ENCODE measurements around the gene ZFP1. TPM values are rescaled to one million over a fixed set of nuclear protein-coding genes. Genes with fewer than 3 reads are reported as not detected.
"Not testable (repeated sequence)": the region's sequence is repeated elsewhere in the genome, so short reads cannot be mapped to it uniquely, and the experiment has no call there.

Gene ZFP1
- total RNA-seq, 4 donors from 2014 or later, result 3.1 to 9.1 (median 5.7) TPM

GRCh38 chr16:75207831-75208230 is 59.5 kb downstream of the ZFP1 start:
- H3K27me3 ChIP-seq, result peaks cover 0 to 16% (median 0%) of the 10 kb centered on the region in 4 donors
- no peaks in the 10 kb centered on the region for H3K36me3 ChIP-seq
- no peaks in the 10 kb centered on the region for H3K9me3 ChIP-seq
- no peak for DNase-seq
- 71 to 75% methylated on average over 8 to 10 of the region's 11 CpGs for WGBS, 2 donors
- H3K27ac ChIP-seq, result no peak overlapping the region
- H3K4me3 ChIP-seq, result no peak overlapping the region
- intact Hi-C loops (cut with DNase I), result loop anchor here (10.0 kb wide), 1 partner anchor 177 kb away; no protein-coding TSS in a partner anchor
- no peak for TF ChIP-seq CTCF (IDR thresholded peaks at IDR 0.05)
- no peak for TF ChIP-seq POLR2A (IDR thresholded peaks at IDR 0.05)
- no peaks in the 10 kb centered on the region for H3K4me1 ChIP-seq

GRCh38 chr16:75208242-75208825 is 60.0 kb downstream of the ZFP1 start:
- no peak for TF ChIP-seq POLR2A (IDR thresholded peaks at IDR 0.05)
- TF ChIP-seq CTCF (IDR thresholded peaks at IDR 0.05), result no peak
- Histone ChIP-seq H3K4me1 (no peaks in the 10 kb centered on the region), H3K27ac (no peak overlapping the region), H3K9me3 (no peaks in the 10 kb centered on the region), H3K4me3 (no peak overlapping the region), H3K27me3 (peaks cover 0 to 16% (median 0%) of the 10 kb centered on the region in 4 donors), H3K36me3 (no peaks in the 10 kb centered on the region)
- intact Hi-C loops (cut with DNase I), result loop anchor here (10.0 kb wide), 1 partner anchor 176 kb away; no protein-coding TSS in a partner anchor
- DNase-seq, result no peak
- WGBS, 2 donors, result 64% methylated on average over 6 to 13 of the region's 13 CpGs

GRCh38 chr16:75208861-75209505 is 60.7 kb downstream of the ZFP1 start:
- H3K9me3 ChIP-seq, result no peaks in the 10 kb centered on the region
- H3K27ac ChIP-seq, result no peak overlapping the region
- DNase-seq, result no peak
- WGBS, 2 donors, result 82 to 88% methylated on average over 13 to 19 of the region's 27 CpGs
- H3K27me3 ChIP-seq, result peaks cover 0 to 16% (median 0%) of the 10 kb centered on the region in 4 donors
- no peaks in the 10 kb centered on the region for H3K36me3 ChIP-seq
- TF ChIP-seq CTCF (IDR thresholded peaks at IDR 0.05) (no peak), POLR2A (IDR thresholded peaks at IDR 0.05) (no peak)
- no peaks in the 10 kb centered on the region for H3K4me1 ChIP-seq
- H3K4me3 ChIP-seq, result no peak overlapping the region
- intact Hi-C loops (cut with DNase I), result loop anchor here (10.0 kb wide), 1 partner anchor 176 kb away; no protein-coding TSS in a partner anchor

- WGBS, 2 donors, result 84 to 92% methylated on average over 7 of the region's 7 CpGs
- not testable (repeated sequence) for H3K4me3 ChIP-seq, H3K4me1 ChIP-seq, DNase-seq, H3K9me3 ChIP-seq, H3K27ac ChIP-seq, H3K36me3 ChIP-seq
- intact Hi-C loops (cut with DNase I), result loop anchor here (10.0 kb wide), 1 partner anchor 175 kb away; no protein-coding TSS in a partner anchor
- H3K27me3 ChIP-seq, result peaks cover 0 to 16% (median 0%) of the 10 kb centered on the region in 4 donors
Observed at GRCh38 chr16:75209514-75209913, 61.2 kb downstream of the ZFP1 start.

GRCh38 chr16:75209944-75210343 is 61.6 kb downstream of the ZFP1 start:
- TF ChIP-seq POLR2A (IDR thresholded peaks at IDR 0.05) (no peak), CTCF (IDR thresholded peaks at IDR 0.05) (no peak)
- no peaks in the 10 kb centered on the region for H3K4me1 ChIP-seq
- H3K36me3 ChIP-seq, result no peaks in the 10 kb centered on the region
- no peak overlapping the region for H3K4me3 ChIP-seq
- 75 to 100% methylated on average over 2 to 4 of the region's 5 CpGs for WGBS, 2 donors
- intact Hi-C loops (cut with DNase I), result loop anchor here (10.0 kb wide), 1 partner anchor 175 kb away; no protein-coding TSS in a partner anchor
- H3K9me3 ChIP-seq, result no peaks in the 10 kb centered on the region
- peaks cover 0 to 16% (median 0%) of the 10 kb centered on the region in 4 donors for H3K27me3 ChIP-seq
- H3K27ac ChIP-seq, result no peak overlapping the region
- no peak for DNase-seq

- WGBS, 2 donors, result 71 to 81% methylated on average over 4 to 10 of the region's 10 CpGs
Observed at GRCh38 chr16:75211286-75211685, 63.0 kb downstream of the ZFP1 start.

More at GRCh38 chr16:75211286-75211685, 63.0 kb downstream of the ZFP1 start:
- H3K27me3 ChIP-seq, result peaks cover 0 to 13% (median 0%) of the 10 kb centered on the region in 4 donors
- H3K4me3 ChIP-seq; H3K9me3 ChIP-seq; DNase-seq; H3K27ac ChIP-seq; H3K36me3 ChIP-seq; H3K4me1 ChIP-seq; intact Hi-C loops (cut with DNase I): not testable (repeated sequence)

All from esophagus squamous epithelium (tissue), 5 donors.